Measurements from ENCODE around the gene DOCK2. TPM values are rescaled to one million over a fixed set of nuclear protein-coding genes. Genes with fewer than 3 reads are reported as not detected.
A peak's percentile ranks its signal among the peaks of the same experiment; 100 is the strongest.
"Not testable (repeated sequence)": the region's sequence is repeated elsewhere in the genome, so short reads cannot be mapped to it uniquely, and the experiment has no call there.

The DOCK2 gene
- total and polyA plus RNA-seq, 8 donors = 0.73 to 15.6 (median 1.7) TPM

DNA sequence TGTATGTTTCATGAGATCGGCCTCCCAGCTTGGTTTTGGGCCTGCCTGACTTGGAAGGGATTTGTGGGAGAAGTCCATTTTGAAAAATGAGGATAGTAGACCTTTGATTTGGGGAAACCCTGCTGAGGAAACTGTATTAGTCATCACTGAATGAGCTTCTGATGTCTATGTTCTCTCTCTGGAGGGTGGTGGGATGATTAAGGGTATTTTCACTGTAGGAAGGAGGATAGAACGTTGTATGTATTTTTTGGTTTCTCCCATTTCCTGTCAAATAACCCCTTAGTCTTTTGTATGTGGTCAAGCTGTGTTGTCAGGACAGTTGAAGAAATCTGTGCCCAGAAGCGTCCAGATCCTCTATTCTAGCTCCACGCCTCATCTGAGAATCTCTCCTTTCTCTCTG lies 191.3 kb downstream of the DOCK2 start:
- Histone ChIP-seq H3K9me3 (no peaks in the 10 kb centered on the region), H3K27ac (no peak overlapping the region), H3K4me1 (no peaks in the 10 kb centered on the region), H3K4me3 (no peak overlapping the region), H3K36me3 (no peaks in the 10 kb centered on the region), H3K27me3 (no peaks in the 10 kb centered on the region)
- ATAC-seq (no peak), DNase-seq (no peak), FAIRE-seq (no peak)
- intact Hi-C loops (cut with DNase I) = no loop called here
- WGBS, 2 donors = 70 to 79% methylated on average over 4 of the region's 4 CpGs
- TF ChIP-seq, protein P1, sequence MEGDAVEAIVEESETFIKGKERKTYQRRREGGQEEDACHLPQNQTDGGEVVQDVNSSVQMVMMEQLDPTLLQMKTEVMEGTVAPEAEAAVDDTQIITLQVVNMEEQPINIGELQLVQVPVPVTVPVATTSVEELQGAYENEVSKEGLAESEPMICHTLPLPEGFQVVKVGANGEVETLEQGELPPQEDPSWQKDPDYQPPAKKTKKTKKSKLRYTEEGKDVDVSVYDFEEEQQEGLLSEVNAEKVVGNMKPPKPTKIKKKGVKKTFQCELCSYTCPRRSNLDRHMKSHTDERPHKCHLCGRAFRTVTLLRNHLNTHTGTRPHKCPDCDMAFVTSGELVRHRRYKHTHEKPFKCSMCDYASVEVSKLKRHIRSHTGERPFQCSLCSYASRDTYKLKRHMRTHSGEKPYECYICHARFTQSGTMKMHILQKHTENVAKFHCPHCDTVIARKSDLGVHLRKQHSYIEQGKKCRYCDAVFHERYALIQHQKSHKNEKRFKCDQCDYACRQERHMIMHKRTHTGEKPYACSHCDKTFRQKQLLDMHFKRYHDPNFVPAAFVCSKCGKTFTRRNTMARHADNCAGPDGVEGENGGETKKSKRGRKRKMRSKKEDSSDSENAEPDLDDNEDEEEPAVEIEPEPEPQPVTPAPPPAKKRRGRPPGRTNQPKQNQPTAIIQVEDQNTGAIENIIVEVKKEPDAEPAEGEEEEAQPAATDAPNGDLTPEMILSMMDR (IDR thresholded peaks at IDR 0.05) = no peak

DNA sequence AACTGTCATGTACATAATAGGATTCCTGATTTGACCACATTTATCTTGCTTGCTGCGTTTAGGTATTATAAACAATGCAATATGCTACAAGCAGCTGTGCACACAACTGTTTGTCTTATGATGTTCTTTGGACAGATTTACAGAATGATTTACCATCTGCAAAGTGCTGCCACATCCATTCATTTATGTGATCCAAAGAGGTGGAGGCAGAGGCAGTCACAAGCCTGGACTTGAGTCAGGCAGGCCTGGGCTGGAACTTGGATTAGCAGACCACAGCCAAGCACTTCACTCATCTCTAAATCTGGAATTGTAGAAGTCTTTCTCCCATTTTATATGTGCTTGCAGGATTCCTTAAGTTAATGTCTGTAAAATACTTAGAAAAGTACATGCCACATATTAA lies 194.3 kb downstream of the DOCK2 start:
- WGBS, 2 donors = 36 to 49% methylated on average over 1 of the region's 1 CpG
- no peaks in the 10 kb centered on the region for H3K27me3 ChIP-seq
- H3K36me3 ChIP-seq = no peaks in the 10 kb centered on the region
- no peaks in the 10 kb centered on the region for H3K9me3 ChIP-seq
- TF ChIP-seq, protein P1 (IDR thresholded peaks at IDR 0.05) = no peak
- no peak for FAIRE-seq
- no peak for ATAC-seq
- no peaks in the 10 kb centered on the region for H3K4me1 ChIP-seq
- no peak overlapping the region for H3K4me3 ChIP-seq
- H3K27ac ChIP-seq = no peak overlapping the region
- intact Hi-C loops (cut with DNase I) = no loop called here
- DNase-seq = no peak

DNA sequence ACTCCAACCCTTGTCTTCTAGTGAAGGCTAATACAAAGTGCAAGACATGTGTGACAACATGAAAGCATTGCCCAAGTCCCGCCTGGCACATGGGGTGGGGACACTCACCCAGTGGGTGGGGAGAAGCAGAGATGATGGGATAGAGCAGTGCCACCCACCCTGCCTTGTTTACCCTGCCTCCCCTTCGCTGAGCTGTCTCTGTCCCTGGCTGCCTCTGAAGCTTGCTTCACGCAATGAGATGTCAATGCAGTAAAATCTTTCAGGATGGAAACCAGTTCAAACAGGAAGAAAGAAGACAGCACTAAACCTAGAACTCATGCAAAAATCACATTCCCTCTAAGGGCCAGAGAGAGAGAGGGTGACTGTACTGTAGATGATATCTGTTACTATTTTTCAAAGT lies 195.2 kb downstream of the DOCK2 start:
- FAIRE-seq (no peak), DNase-seq (no peak), ATAC-seq (no peak)
- no peaks in the 10 kb centered on the region for H3K9me3 ChIP-seq
- 90 to 91% methylated on average over 3 of the region's 3 CpGs for WGBS, 2 donors
- TF ChIP-seq, protein P1 (IDR thresholded peaks at IDR 0.05) = no peak
- no peak overlapping the region for H3K27ac ChIP-seq
- H3K4me1 ChIP-seq = no peaks in the 10 kb centered on the region
- H3K4me3 ChIP-seq = no peak overlapping the region
- H3K36me3 ChIP-seq = no peaks in the 10 kb centered on the region
- no peaks in the 10 kb centered on the region for H3K27me3 ChIP-seq
- intact Hi-C loops (cut with DNase I) = no loop called here

DNA sequence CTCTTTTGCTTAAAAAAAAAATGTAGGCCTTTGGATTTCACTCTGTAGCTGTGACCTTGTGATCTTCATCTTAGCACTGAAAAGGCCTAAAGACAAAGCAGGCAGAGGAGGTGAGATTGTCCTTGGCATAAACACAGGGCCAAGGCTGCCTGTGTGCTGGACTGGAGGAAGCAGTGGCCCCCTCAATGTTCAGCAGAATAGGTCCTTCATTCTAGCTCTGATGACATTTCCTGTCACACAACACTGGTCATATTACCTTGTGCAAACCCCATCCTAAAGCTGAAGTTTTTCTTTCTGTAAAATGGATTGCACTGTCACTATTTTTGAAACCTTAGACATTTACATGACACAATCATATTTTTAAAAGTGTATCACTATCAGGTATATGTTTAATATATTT lies 195.8 kb downstream of the DOCK2 start:
- intact Hi-C loops (cut with DNase I) = no loop called here
- no peak for ATAC-seq
- Histone ChIP-seq H3K4me1 (no peaks in the 10 kb centered on the region), H3K9me3 (no peaks in the 10 kb centered on the region), H3K27ac (no peak overlapping the region), H3K36me3 (no peaks in the 10 kb centered on the region), H3K4me3 (no peak overlapping the region), H3K27me3 (no peaks in the 10 kb centered on the region)
- TF ChIP-seq, protein P1 (IDR thresholded peaks at IDR 0.05) = no peak
- no peak for FAIRE-seq
- no peak for DNase-seq

DNA sequence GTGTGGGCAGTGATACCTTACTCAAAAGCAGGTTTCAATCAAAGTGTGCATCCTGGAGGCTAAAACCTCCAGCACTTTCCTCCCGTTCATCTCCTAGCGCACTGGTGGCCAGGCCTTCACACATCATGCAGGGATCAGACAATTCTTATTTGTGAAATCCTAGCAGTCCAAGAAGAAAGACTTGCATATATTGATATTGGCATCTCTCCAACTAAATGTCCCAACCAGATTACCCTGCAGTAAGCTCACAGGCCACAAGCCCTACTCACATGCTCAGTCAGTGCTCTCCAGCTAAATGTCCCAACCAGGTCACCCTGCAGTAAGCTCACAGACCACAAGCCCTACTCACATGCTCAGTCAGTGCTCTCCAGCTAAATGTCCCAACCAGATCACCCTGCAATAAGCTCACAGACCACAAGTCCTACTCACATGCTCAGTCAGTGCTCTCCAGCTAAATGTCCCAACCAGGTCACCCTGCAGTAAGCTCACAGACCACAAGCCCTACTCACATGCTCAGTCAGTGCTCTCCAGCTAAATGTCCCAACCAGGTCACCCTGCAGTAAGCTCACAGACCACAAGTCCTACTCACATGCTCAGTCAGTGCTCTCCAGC lies 196.7 kb downstream of the DOCK2 start:
- H3K27ac ChIP-seq; H3K4me3 ChIP-seq; H3K9me3 ChIP-seq; H3K36me3 ChIP-seq; H3K4me1 ChIP-seq; FAIRE-seq; H3K27me3 ChIP-seq; DNase-seq; intact Hi-C loops (cut with DNase I): not testable (repeated sequence)
- WGBS, 2 donors = 88% methylated on average over 2 of the region's 2 CpGs
- ATAC-seq = peak in 1 of 4 donors; percentile 34

DNA sequence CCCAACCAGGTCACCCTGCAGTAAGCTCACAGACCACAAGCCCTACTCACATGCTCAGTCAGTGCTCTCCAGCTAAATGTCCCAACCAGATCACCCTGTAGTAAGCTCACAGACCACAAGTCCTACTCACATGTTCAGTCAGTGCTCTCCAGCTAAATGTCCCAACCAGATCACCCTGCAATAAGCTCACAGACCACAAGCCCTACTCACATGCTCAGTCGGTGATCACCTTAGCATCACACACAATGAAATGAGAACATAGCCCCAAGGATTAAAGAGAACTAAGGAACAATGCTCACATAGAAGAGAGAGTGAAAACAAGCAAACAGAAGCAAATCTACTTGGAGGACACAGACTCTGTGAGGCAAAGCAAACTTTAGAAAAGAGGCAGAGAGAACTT lies 197.5 kb downstream of the DOCK2 start:
- ATAC-seq; H3K9me3 ChIP-seq; intact Hi-C loops (cut with DNase I); DNase-seq; FAIRE-seq; H3K4me3 ChIP-seq; H3K4me1 ChIP-seq; H3K36me3 ChIP-seq; H3K27me3 ChIP-seq; H3K27ac ChIP-seq: not testable (repeated sequence)
- 55 to 72% methylated on average over 1 of the region's 1 CpG for WGBS, 2 donors
